ENCODE data around the gene ZDHHC4. TPM values are rescaled to one million over a fixed set of nuclear protein-coding genes. Genes with fewer than 3 reads are reported as not detected.

The ZDHHC4 gene
- total and polyA plus RNA-seq, 2 donors (not counting 3 experiments of a cell fraction or from before 2014, with no cell fraction given), result 29.9 to 122 TPM

DNA sequence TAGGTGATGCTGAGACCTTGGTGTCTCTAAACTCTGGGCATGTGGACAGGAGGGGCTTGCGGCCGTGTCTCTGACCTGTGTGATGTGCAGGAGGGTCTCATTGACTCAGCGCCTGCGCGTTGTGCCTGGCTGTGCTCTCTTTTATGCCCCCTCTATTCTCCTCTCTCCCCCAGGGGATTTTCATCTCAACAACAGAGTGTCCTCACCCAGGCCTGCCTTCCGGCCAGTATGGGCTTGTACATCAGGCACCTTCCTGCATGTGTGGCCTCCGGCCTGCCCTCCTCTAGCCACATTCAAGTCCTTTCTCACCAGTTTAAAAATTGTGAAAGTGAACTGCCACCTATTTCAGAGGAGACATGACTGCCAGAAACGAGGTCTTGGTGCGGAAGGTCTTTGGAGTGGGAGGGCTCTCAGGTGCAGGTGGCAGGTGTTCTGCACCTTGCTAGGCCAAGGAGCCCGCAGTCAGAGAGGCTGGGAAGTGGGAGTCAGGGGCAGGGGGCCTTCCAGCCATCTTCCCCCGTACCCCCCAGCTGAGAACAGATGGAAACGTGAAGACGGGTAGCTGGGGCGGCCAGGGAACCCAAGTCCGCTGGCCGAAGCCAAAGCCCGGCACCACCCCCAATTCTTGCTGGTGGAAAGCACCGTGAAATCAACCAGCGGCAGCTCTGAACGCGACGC is 12.0 kb downstream of the ZDHHC4 start:
- FAIRE-seq, result no peak
- Histone ChIP-seq H3K4me3 (replicated peaks in 1 of 3; ENCODE audit: insufficient read depth in 1 of 3, low read depth in 1 of 3, low read length in 3 of 3) (peak overlapping the region in 1 of 3 experiments; percentile 11), H3K27me3 (ENCODE audit: control insufficient read depth in 2 of 2, insufficient read depth in 2 of 2, low read length in 2 of 2) (no peaks in the 10 kb centered on the region), H4K20me1 (replicated peaks; ENCODE audit: control insufficient read depth, extremely low read depth, insufficient read depth, low read length) (no peaks in the 10 kb centered on the region), H2AFZ (ENCODE audit: low read depth, low read length) (peak overlapping the region; percentile 41), H3K4me2 (ENCODE audit: insufficient read depth, low read length) (peak overlapping the region; percentile 5), H3K4me1 (ENCODE audit: control insufficient read depth, extremely low read depth, insufficient read depth, low read length) (peaks cover 12% of the 10 kb centered on the region), H3K9ac (replicated peaks; ENCODE audit: extremely low read depth, insufficient read depth, low read length) (no peak overlapping the region), H3K36me3 (ENCODE audit: control insufficient read depth in 2 of 2, extremely low read depth in 1 of 2, insufficient read depth in 2 of 2, low read length in 2 of 2) (peaks cover 1 to 11% of the 10 kb centered on the region in 2 experiments), H3K9me1 (replicated peaks; ENCODE audit: control insufficient read depth, extremely low read depth, insufficient read depth, low read length) (no peaks in the 10 kb centered on the region), H3K79me2 (ENCODE audit: control insufficient read depth, insufficient read depth, low read length) (peaks cover 13% of the 10 kb centered on the region), H3K9me3 (replicated peaks; ENCODE audit: control insufficient read depth, insufficient read depth, low read length) (no peaks in the 10 kb centered on the region), H3K27ac (ENCODE audit: insufficient read depth, low read depth, low read length) (no peak overlapping the region)
- ChIA-PET CTCF (interaction anchor here (0.9 to 2.1 kb wide), 8 partner anchors 11 to 269 kb away, joined by 3 to 18 read pairs (median 6); partner anchors contain the start of gene ZDHHC4), POLR2A (interaction anchor here (0.7 to 1.3 kb wide), 2 partner anchors 30 to 48 kb away, joined by 3 to 4 read pairs; partner anchors contain the start of gene ZNF316)
- dilution Hi-C loops (cut with MboI; ENCODE audit: extremely low pct_ligation_motif_present, low sequenced_read_pairs) (no loop called here), intact Hi-C loops (cut with micrococcal nuclease) (no loop called here)
- no peak for TF ChIP-seq POLR2AphosphoS5 (IDR thresholded peaks at IDR 0.05; ENCODE audit: insufficient read depth, low read depth, low read length)
- no peak for TF ChIP-seq GATA2 (IDR thresholded peaks at IDR 0.05; ENCODE audit: insufficient read depth, insufficient read length, low read depth, low read length)
- TF ChIP-seq MAX (IDR thresholded peaks at IDR 0.05; ENCODE audit: insufficient read depth, insufficient read length), result no peak
- TF ChIP-seq EZH2 (IDR thresholded peaks at IDR 0.05; ENCODE audit: borderline replicate concordance, low read depth, low read length, severe bottlenecking), result no peak
- no peak for TF ChIP-seq FOS (IDR thresholded peaks at IDR 0.05; ENCODE audit: borderline replicate concordance, insufficient read depth, low read length)
- TF ChIP-seq MYC (IDR thresholded peaks at IDR 0.05; ENCODE audit: low read depth, low read length), result no peak
- no peak for TF ChIP-seq JUN (IDR thresholded peaks at IDR 0.05; ENCODE audit: borderline replicate concordance, insufficient read depth, insufficient read length, low read depth)
- no peak for TF ChIP-seq POLR2A (IDR thresholded peaks at IDR 0.05; ENCODE audit: low read depth, low read length)
- TF ChIP-seq, protein P1, sequence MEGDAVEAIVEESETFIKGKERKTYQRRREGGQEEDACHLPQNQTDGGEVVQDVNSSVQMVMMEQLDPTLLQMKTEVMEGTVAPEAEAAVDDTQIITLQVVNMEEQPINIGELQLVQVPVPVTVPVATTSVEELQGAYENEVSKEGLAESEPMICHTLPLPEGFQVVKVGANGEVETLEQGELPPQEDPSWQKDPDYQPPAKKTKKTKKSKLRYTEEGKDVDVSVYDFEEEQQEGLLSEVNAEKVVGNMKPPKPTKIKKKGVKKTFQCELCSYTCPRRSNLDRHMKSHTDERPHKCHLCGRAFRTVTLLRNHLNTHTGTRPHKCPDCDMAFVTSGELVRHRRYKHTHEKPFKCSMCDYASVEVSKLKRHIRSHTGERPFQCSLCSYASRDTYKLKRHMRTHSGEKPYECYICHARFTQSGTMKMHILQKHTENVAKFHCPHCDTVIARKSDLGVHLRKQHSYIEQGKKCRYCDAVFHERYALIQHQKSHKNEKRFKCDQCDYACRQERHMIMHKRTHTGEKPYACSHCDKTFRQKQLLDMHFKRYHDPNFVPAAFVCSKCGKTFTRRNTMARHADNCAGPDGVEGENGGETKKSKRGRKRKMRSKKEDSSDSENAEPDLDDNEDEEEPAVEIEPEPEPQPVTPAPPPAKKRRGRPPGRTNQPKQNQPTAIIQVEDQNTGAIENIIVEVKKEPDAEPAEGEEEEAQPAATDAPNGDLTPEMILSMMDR (IDR thresholded peaks at IDR 0.05; ENCODE audit: extremely low read depth in 1 of 2, insufficient read depth in 1 of 2, low read depth in 1 of 2, low read length in 2 of 2), result no peak
- BruUV-seq (replicated peaks), result no TSS peak
- no peak for DNase-seq (ENCODE audit: low read depth, low spot score)

All from endothelial cell of umbilical vein (primary cell).